Activated T-helper 17 cell treated with anti-CD3 and anti-CD28 coated beads, Interleukin-2, amount 50 U/mL, for 72 hours (primary cell): Measurements from ENCODE around the gene NSG1. TPM values are rescaled to one million over a fixed set of nuclear protein-coding genes. Genes with fewer than 3 reads are reported as not detected.
A peak's percentile ranks its signal among the peaks of the same experiment; 100 is the strongest.

Experiments used
- ATAC-seq: fragments of 150-1000 bp; cut with Tn5 transposase; replicated peaks from 2 replicates; pipeline ENCODE4 v1.10.0; 2021; ENCODE audit warnings: mild to moderate bottlenecking, moderate library complexity
- H3K27ac Mint-ChIP-seq: one replicate; pipeline ENCODE4 v1.8.0; 2022; ENCODE audit warnings: mixed read lengths
- H3K27me3 Mint-ChIP-seq: one replicate; pipeline ENCODE4 v1.8.0; 2022; ENCODE audit warnings: mixed read lengths
- H3K36me3 Mint-ChIP-seq: one replicate; pipeline ENCODE4 v1.8.0; 2022; ENCODE audit warnings: low read depth, mild to moderate bottlenecking, mixed read lengths
- H3K4me1 Mint-ChIP-seq: one replicate; pipeline ENCODE4 v1.8.0; 2022; ENCODE audit warnings: mixed read lengths
- H3K4me3 Mint-ChIP-seq: one replicate; pipeline ENCODE4 v1.8.0; 2022; ENCODE audit warnings: mild to moderate bottlenecking, mixed read lengths
- H3K9me3 Mint-ChIP-seq: one replicate; pipeline ENCODE4 v1.8.0; 2022; ENCODE audit warnings: mixed read lengths
- total RNA-seq, 2 donors: library from RNA; stranded (reverse); gene quantifications; one replicate each; pipeline ENCODE4 v1.2.3, GENCODE V29; 2022

The NSG1 gene
- total RNA-seq, 2 donors from 2014 or later, result 7.0 to 12.8 TPM

DNA sequence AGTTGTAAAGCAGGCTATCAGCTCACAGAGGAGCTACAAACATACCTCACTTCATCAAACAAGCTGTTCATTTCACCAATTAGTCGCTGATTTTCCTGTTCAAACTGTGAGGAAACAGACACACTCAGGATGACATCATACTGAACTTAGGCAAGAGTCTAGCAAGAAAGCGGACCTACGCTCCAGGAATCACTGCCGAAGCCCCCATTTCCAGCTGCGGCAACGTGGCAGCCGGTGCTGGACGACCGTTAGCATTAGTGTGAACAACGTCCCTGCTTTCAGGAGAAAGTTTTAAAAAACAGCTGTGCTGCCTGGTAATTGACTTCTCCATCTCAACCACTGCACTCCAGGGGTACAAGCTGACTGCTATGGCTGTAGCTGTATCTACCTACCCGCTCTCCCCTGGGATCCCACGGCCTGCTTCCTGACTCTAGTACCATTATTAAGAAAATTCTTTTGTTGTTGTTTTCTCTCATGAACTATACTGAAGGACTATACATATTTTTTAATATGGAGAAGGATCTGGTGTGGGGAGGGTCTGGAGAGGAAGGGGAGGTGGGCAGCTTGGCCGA, 38.3 kb downstream of the NSG1 start:
- H3K9me3 Mint-ChIP-seq, result no peaks in the 10 kb centered on the region
- H3K27me3 Mint-ChIP-seq, result no peaks in the 10 kb centered on the region
- peaks cover 5% of the 10 kb centered on the region for H3K4me1 Mint-ChIP-seq
- no peak overlapping the region for H3K4me3 Mint-ChIP-seq
- no peak for ATAC-seq
- no peak overlapping the region for H3K27ac Mint-ChIP-seq
- H3K36me3 Mint-ChIP-seq, result peaks cover 35% of the 10 kb centered on the region

GRCh38 chr4:4425696-4426095, 38.8 kb downstream of the NSG1 start:
- peaks cover 30% of the 10 kb centered on the region for H3K36me3 Mint-ChIP-seq
- H3K27me3 Mint-ChIP-seq, result no peaks in the 10 kb centered on the region
- H3K4me1 Mint-ChIP-seq, result peaks cover 9% of the 10 kb centered on the region
- H3K9me3 Mint-ChIP-seq, result no peaks in the 10 kb centered on the region
- no peak overlapping the region for H3K4me3 Mint-ChIP-seq
- no peak for ATAC-seq
- peak overlapping the region; percentile 46 for H3K27ac Mint-ChIP-seq

- Mint-ChIP-seq H3K9me3 (no peaks in the 10 kb centered on the region), H3K36me3 (peaks cover 21% of the 10 kb centered on the region), H3K4me3 (no peak overlapping the region), H3K27me3 (no peaks in the 10 kb centered on the region), H3K4me1 (peaks cover 16% of the 10 kb centered on the region), H3K27ac (peak overlapping the region; percentile 37)
- no peak for ATAC-seq
Observed at GRCh38 chr4:4426511-4427120, 39.7 kb downstream of the NSG1 start.

DNA sequence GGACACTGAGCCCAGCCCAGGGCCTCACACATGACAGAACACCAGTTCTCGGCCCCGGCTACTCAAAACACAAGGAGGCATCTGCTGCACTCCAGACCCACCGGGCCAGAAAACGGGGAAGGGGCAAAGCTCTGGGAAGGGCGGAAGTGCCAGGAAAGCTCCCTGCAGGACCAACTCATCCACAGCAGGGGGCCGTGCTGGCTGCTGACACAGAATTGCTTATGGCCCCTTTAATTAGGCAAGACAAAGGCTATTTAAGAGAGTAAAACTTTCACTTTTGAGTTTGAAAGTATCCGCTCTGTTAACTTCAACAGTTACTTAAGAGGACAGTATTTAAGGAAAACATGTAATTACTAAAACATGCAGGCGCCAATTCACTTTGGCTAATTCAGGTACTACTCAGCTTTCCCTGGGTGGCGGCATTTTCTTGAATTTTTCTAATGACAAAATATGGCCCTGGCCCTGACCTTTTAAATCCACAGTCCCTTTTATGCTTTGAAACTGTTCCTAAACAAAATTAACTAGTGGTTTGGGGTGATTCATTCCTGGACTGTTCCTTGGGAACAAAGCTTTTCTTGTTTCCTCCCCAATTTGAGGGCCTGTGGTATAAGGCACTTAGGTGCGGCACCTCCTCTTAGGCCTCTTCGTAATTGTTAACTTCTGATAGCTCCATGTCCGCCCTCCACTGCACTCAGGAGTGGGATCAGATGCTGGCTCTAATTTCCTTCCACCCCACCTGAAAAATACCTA, 40.4 kb downstream of the NSG1 start:
- H3K4me1 Mint-ChIP-seq, result peaks cover 19% of the 10 kb centered on the region
- peaks cover 14% of the 10 kb centered on the region for H3K36me3 Mint-ChIP-seq
- H3K27me3 Mint-ChIP-seq, result no peaks in the 10 kb centered on the region
- H3K27ac Mint-ChIP-seq, result peak overlapping the region; percentile 37
- no peak for ATAC-seq
- H3K4me3 Mint-ChIP-seq, result no peak overlapping the region
- no peaks in the 10 kb centered on the region for H3K9me3 Mint-ChIP-seq

GRCh38 chr4:4427886-4428285, 41.0 kb downstream of the NSG1 start:
- H3K27ac Mint-ChIP-seq, result no peak overlapping the region
- ATAC-seq, result no peak
- peaks cover 10% of the 10 kb centered on the region for H3K36me3 Mint-ChIP-seq
- no peaks in the 10 kb centered on the region for H3K9me3 Mint-ChIP-seq
- H3K4me1 Mint-ChIP-seq, result peaks cover 19% of the 10 kb centered on the region
- no peaks in the 10 kb centered on the region for H3K27me3 Mint-ChIP-seq
- no peak overlapping the region for H3K4me3 Mint-ChIP-seq

DNA sequence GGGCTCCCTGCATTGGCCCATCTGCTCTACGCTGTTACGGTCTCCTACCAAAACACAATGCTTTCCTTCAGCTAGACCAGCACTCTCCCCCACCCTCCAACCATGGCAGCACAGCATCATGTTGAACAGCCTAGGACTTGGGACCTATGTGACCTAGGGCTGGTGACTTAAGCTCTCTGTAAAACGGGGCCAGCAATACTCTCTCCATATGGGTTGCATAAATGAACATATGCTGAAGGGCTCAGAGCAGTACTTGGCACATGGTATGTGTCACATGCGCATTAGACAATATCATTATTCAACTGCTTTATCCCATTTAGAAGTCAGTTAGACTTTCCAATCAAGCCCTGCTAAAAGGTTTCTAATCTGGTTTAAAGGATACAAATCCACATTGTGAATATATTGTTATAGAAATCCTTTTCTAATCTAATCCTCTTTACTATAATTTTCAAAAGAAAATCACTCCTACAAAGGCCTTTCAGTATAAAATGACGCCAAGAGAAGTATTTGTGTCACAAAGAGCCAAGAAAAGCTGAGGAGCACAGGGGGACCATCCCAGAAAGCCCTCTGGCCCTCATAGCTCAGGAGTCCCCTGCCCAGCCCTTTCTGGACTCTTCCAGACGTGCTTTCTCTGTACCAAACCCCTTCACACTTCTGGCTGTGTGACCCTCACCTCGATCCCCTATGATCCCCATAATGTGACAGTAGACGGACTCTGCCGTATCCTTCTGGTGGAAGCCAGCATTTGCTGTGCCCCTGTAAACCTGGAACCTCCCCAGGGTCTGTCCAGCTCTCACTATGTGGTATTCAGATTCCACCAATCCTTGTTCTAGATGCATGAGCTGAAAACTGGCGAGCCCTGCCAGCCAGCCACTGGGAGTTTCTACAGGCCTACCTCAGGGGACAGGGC, 42.3 kb downstream of the NSG1 start:
- Mint-ChIP-seq H3K4me3 (no peak overlapping the region), H3K36me3 (peaks cover 8% of the 10 kb centered on the region), H3K27ac (no peak overlapping the region), H3K27me3 (no peaks in the 10 kb centered on the region), H3K4me1 (peaks cover 14% of the 10 kb centered on the region), H3K9me3 (no peaks in the 10 kb centered on the region)
- no peak for ATAC-seq

DNA sequence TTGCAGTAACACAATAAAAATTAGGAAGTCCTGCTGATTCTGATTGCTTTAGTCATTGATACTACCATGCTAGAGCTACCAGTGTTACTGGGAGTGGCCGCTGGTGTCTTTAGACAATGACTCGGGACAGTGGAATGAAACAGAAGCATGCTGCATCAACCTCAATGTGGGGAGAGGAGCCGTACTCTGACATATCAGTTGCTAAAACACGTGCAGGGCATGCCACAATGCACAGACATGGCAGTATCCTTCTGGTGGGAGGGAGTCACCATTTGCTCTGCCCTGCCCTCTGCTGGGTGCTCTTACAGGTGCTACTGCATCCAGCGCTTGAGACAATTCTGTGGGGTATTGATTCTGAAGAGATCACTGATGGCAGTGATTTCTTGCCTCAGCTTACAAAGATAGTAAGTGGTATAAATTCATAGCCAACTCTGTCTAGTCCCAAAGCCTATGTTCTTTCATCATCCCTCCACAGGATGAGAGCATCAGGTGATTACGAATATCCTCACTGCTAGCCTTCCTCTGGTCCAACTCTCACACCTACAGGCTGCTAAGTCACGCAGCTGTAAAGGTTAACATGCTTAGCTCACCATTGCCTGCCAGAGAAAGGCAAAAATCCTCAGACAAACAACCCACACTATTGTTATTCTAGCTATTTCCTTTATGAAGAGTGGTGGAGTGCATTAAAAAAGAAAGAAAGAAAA, 43.7 kb downstream of the NSG1 start:
- Mint-ChIP-seq H3K36me3 (peaks cover 13% of the 10 kb centered on the region), H3K27ac (peak overlapping the region; percentile 48), H3K4me3 (peak overlapping the region; percentile 13), H3K9me3 (no peaks in the 10 kb centered on the region), H3K27me3 (no peaks in the 10 kb centered on the region), H3K4me1 (peaks cover 14% of the 10 kb centered on the region)
- ATAC-seq, result peak; percentile 91

DNA sequence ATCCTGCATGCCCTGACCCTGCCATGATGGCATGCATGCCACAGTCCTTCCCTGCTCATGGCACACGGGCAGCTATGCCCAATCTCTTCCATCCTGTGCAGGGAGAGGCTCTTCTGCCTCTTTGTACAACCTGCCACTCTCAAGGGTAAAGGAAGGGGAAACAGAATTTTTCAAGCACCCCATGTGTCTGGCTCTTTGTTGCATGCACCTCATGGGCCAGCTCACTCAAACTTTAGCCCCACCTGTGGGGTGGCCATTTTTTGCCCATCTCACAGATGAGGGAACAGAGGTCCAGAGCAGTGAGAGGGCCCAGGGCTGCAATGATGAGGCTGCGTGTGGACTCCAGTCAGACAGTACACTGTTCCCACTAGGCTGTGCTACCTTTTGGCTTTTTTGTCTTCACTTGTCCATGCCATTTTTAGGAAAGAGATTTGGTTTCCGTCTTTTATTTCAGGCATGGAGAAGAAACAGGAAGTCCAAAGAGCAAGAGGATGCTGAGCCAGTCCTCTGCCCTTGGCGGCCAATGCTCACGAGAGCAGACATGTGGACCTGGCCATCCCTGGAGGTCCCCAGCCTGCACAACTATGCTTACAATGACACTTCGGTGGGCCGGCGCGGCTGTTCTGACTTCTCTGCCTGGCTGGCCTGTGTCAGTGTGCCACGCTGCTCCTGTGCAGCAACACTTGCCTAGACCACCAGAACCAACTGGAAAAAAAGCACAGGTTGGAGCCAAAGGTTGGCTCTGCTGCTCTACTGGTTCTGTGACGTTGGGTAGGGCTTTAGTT, 45.6 kb downstream of the NSG1 start:
- Mint-ChIP-seq H3K4me3 (no peak overlapping the region), H3K27me3 (no peaks in the 10 kb centered on the region), H3K9me3 (no peaks in the 10 kb centered on the region), H3K27ac (peak overlapping the region; percentile 36), H3K36me3 (peaks cover 28% of the 10 kb centered on the region), H3K4me1 (peaks cover 23% of the 10 kb centered on the region)
- no peak for ATAC-seq

DNA sequence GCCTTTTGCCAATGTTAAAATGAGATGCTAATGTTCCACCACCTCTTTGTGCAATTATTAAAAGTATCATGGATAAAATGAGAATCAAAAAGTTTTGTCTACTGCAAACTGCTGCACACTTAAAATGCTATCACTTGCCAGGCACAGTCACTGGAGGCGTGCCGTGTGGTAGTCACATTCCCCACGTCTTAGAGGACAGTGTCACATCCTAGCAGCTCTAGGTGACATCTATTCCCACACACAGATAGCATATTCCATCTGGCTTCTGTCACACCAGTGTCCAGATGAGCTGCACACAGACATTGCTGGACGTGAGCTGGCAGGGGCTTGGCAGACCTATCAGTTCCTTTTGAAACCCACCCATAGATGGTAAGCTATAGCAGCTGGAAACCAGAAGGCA, 47.0 kb downstream of the NSG1 start:
- Mint-ChIP-seq H3K9me3 (no peaks in the 10 kb centered on the region), H3K27me3 (no peaks in the 10 kb centered on the region), H3K27ac (no peak overlapping the region), H3K4me3 (no peak overlapping the region), H3K4me1 (peaks cover 26% of the 10 kb centered on the region), H3K36me3 (peaks cover 39% of the 10 kb centered on the region)
- ATAC-seq, result no peak

- H3K36me3 Mint-ChIP-seq, result peaks cover 45% of the 10 kb centered on the region
- H3K27ac Mint-ChIP-seq, result peak overlapping the region; percentile 89
- H3K9me3 Mint-ChIP-seq, result no peaks in the 10 kb centered on the region
- peak; percentile 88 for ATAC-seq
- H3K4me1 Mint-ChIP-seq, result peaks cover 28% of the 10 kb centered on the region
- H3K27me3 Mint-ChIP-seq, result no peaks in the 10 kb centered on the region
- H3K4me3 Mint-ChIP-seq, result peak overlapping the region; percentile 66
Observed at GRCh38 chr4:4436244-4436823, 49.4 kb downstream of the NSG1 start.

DNA sequence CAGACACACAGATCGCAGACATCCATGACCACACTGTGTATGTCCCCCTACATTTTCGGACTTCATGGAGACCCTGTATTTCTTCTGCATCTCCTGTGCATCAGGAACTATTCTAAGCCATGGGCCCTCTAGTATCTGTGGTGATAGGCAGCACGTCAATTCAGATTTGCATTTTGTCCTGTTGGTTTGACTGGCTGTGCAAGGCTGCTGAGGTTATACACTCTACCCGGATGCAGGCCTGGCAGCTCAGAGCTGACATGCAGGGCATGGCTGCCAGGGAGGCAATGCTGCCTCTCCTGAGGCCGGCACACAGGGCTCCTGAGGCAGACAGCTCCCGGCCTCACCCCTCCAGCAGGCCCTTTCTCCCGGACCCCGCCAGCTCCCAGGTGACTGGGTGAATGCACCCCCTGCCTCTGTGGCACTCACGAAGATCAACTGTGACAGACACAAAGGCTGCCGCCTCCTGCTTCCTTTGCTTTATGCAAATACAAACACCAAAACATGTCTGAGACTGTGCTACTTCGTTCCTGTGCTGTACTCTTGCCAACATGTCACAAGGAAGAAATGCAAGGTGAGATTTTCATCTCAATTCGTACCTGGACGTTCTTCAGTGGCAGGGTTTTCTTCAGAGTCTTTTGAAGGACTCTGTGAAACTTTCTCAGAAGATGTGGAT, 51.0 kb downstream of the NSG1 start:
- Mint-ChIP-seq H3K27me3 (no peaks in the 10 kb centered on the region), H3K36me3 (peaks cover 48% of the 10 kb centered on the region)

DNA sequence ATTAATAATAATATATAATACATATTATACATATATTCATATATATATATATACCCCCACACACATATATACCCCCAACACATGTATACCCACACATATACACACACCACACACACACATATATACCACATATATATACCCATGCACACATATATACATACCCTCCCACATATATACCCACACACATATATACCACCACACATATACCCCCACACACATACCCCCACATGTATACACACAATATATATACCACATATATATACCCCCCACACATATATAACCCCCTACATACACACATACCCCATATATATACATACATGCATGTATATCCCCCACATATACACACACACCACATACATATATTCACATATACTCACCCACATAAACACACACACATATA, 52.0 kb downstream of the NSG1 start:
- peaks cover 43% of the 10 kb centered on the region for H3K36me3 Mint-ChIP-seq
- peaks cover 22% of the 10 kb centered on the region for H3K4me1 Mint-ChIP-seq
- no peak overlapping the region for H3K4me3 Mint-ChIP-seq
- H3K27me3 Mint-ChIP-seq, result no peaks in the 10 kb centered on the region
- H3K27ac Mint-ChIP-seq, result no peak overlapping the region
- H3K9me3 Mint-ChIP-seq, result no peaks in the 10 kb centered on the region
- ATAC-seq, result no peak

More for the DNA sequence above, 51.0 kb downstream of the NSG1 start:
- H3K4me1 Mint-ChIP-seq, result peaks cover 22% of the 10 kb centered on the region
- ATAC-seq, result no peak
- H3K4me3 Mint-ChIP-seq, result peak overlapping the region; percentile 66
- no peaks in the 10 kb centered on the region for H3K9me3 Mint-ChIP-seq
- peak overlapping the region; percentile 89 for H3K27ac Mint-ChIP-seq

GRCh38 chr4:4439782-4440181, 52.9 kb downstream of the NSG1 start:
- ATAC-seq, result peak; percentile 25
- Mint-ChIP-seq H3K36me3 (peaks cover 44% of the 10 kb centered on the region), H3K4me1 (peaks cover 22% of the 10 kb centered on the region), H3K4me3 (no peak overlapping the region), H3K9me3 (no peaks in the 10 kb centered on the region), H3K27ac (no peak overlapping the region), H3K27me3 (no peaks in the 10 kb centered on the region)
